SK-N-MC (cell line): ENCODE measurements around the gene GPD1L.

Source experiments
- EZH2 ChIP-seq: fragments of 200-600 bp; sonication (generic); IDR thresholded peaks from one replicate; pipeline ENCODE4 v1.6.1; 2017; ENCODE audit warnings: antibody characterized with exemption
- POLR2AphosphoS5 ChIP-seq: IDR thresholded peaks from 2 replicates; pipeline ENCODE4 v1.6.1; 2012; ENCODE audit warnings: mild to moderate bottlenecking, low read depth, low read length, borderline replicate concordance

DNA sequence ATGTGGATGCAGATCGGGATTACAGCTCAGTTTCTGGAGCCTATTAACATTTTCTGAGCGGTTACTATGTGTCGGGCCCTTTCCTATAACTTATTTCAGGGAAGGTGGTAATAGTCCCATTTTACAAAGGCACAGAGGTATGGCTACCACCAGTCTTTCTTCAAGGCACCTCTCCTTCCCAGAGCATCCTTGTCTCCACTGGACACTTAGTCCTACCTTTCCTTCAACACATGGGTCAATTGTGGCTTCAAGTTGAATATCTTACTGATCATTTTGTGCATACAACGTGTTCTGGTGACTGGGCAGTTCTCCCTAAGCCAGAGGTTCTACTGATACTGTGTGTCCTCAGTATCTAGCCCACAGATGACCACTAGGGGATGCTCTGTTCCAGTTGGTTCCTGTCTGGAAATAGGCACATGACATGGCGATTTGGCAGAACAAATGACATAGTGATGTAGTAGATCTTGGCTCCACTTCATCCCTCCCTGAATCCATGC lies 71.3 kb downstream of the GPD1L start:
- no peak for TF ChIP-seq POLR2AphosphoS5
- no peak for TF ChIP-seq EZH2
